Calu3 (cell line): ENCODE results near the gene ASIC2. TPM values are rescaled to one million over a fixed set of nuclear protein-coding genes. Genes with fewer than 3 reads are reported as not detected.

Source experiments
- BruUV-seq: library from RNA; stranded (reverse); fragments of 400-500 nt; replicated peaks from 2 replicates; lab custom pipeline; 2021; lab: Mats Ljungman, UMichigan
- CTCF ChIA-PET: fragments of 300-600 bp; sonication (Branson Sonifier 250); formaldehyde crosslinking; loops from one replicate; lab custom pipeline; 2022; ENCODE audit warnings: antibody characterized with exemption; lab: Charles Lee
- DNase-seq: peaks from one replicate; pipeline ENCODE4 v3.0.0; 2022
- H3K27ac Mint-ChIP-seq: one replicate; pipeline ENCODE4 v1.8.0; 2022; ENCODE audit warnings: mixed read lengths; ENCODE audit not compliant: unreplicated experiment
- H3K27me3 Mint-ChIP-seq: one replicate; pipeline ENCODE4 v1.8.0; 2022; ENCODE audit warnings: mixed read lengths; ENCODE audit not compliant: unreplicated experiment
- H3K36me3 Mint-ChIP-seq: one replicate; pipeline ENCODE4 v1.8.0; 2022; ENCODE audit warnings: mild to moderate bottlenecking, moderate library complexity, mixed read lengths; ENCODE audit not compliant: insufficient read depth, unreplicated experiment
- H3K4me1 Mint-ChIP-seq: one replicate; pipeline ENCODE4 v1.8.0; 2022; ENCODE audit warnings: mild to moderate bottlenecking, low read depth, mixed read lengths; ENCODE audit not compliant: unreplicated experiment
- H3K4me3 Mint-ChIP-seq: one replicate; pipeline ENCODE4 v1.8.0; 2022; ENCODE audit warnings: mild to moderate bottlenecking, low read depth, moderate library complexity, mixed read lengths; ENCODE audit not compliant: unreplicated experiment
- H3K9me3 Mint-ChIP-seq: one replicate; pipeline ENCODE4 v1.8.0; 2022; ENCODE audit warnings: low read depth, mixed read lengths; ENCODE audit not compliant: unreplicated experiment
- intact Hi-C: fragments of 100-400 bp; cut with micrococcal nuclease; formaldehyde crosslinking; loops from one replicate; pipeline ENCODE4 v1.10.0; 2022; ENCODE audit not compliant: unreplicated experiment
- total RNA-seq: library from RNA; stranded (reverse); gene quantifications from 2 replicates; pipeline ENCODE4 v1.2.3, GENCODE V29; 2022
- TF ChIP-seq, protein P1 (sequence below): fragments of 200-600 bp; IDR thresholded peaks from one replicate; pipeline ENCODE4 v1.8.0; 2022; ENCODE audit warnings: antibody characterized with exemption; ENCODE audit not compliant: unreplicated experiment

The ASIC2 gene
- total RNA-seq, 1 experiment from 2014 or later: not detected

DNA sequence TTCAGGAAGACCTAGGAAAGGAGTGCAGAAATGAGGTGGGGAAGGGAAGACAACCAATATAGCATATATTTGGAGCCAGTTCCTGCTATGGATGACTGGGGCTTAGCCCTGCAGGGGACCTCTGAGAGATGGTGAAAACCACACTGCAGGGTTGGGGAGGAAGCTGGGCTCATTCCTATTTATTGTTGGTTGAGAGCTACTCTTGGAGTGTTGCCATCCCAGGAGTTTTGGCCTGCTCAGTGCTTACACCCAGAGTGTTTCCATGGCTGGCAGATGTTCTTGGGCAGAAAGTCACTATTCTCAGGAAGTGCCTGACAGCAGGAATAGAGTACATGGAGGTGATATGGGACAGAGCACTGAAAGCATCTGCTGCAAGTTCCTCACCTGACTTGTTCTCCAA lies 155.7 kb downstream of the ASIC2 start:
- DNase-seq: no peak
- CTCF ChIA-PET: interaction anchor here (0.5 kb wide), 1 partner anchor 217 kb away, joined by 3 read pairs; no protein-coding TSS in a partner anchor
- Mint-ChIP-seq H3K36me3 (no peaks in the 10 kb centered on the region), H3K4me1 (no peaks in the 10 kb centered on the region), H3K27ac (no peak overlapping the region), H3K9me3 (no peaks in the 10 kb centered on the region), H3K27me3 (peaks cover 80% of the 10 kb centered on the region), H3K4me3 (no peak overlapping the region)
- intact Hi-C loops: no loop called here
- TF ChIP-seq, protein P1, sequence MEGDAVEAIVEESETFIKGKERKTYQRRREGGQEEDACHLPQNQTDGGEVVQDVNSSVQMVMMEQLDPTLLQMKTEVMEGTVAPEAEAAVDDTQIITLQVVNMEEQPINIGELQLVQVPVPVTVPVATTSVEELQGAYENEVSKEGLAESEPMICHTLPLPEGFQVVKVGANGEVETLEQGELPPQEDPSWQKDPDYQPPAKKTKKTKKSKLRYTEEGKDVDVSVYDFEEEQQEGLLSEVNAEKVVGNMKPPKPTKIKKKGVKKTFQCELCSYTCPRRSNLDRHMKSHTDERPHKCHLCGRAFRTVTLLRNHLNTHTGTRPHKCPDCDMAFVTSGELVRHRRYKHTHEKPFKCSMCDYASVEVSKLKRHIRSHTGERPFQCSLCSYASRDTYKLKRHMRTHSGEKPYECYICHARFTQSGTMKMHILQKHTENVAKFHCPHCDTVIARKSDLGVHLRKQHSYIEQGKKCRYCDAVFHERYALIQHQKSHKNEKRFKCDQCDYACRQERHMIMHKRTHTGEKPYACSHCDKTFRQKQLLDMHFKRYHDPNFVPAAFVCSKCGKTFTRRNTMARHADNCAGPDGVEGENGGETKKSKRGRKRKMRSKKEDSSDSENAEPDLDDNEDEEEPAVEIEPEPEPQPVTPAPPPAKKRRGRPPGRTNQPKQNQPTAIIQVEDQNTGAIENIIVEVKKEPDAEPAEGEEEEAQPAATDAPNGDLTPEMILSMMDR: no peak
- no TSS peak for BruUV-seq

DNA sequence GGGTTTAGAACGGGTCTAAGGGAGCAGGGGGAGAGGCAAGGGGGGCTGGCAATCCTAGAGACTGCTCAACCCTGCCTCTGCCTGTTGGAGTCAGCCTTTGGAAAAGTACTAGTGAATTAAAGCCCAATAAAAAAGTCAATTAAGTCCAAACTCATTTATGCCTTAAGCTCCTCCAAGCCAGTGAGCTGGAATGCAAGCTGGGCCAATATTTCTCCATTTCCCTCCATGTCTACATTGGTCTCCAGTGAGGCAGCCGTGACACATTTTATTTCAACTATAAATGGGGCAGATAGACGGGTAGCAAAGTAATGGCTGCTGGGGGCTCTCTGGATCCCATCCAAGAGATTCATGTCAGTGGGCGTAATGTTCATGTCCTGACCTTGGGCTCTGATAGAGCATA lies 157.4 kb downstream of the ASIC2 start:
- intact Hi-C loops: no loop called here
- DNase-seq: no peak
- H3K4me1 Mint-ChIP-seq: no peaks in the 10 kb centered on the region
- no TSS peak for BruUV-seq
- H3K9me3 Mint-ChIP-seq: no peaks in the 10 kb centered on the region
- H3K4me3 Mint-ChIP-seq: no peak overlapping the region
- peaks cover 97% of the 10 kb centered on the region for H3K27me3 Mint-ChIP-seq
- TF ChIP-seq, protein P1: no peak
- H3K27ac Mint-ChIP-seq: no peak overlapping the region
- H3K36me3 Mint-ChIP-seq: no peaks in the 10 kb centered on the region
- CTCF ChIA-PET: no interaction called here

DNA sequence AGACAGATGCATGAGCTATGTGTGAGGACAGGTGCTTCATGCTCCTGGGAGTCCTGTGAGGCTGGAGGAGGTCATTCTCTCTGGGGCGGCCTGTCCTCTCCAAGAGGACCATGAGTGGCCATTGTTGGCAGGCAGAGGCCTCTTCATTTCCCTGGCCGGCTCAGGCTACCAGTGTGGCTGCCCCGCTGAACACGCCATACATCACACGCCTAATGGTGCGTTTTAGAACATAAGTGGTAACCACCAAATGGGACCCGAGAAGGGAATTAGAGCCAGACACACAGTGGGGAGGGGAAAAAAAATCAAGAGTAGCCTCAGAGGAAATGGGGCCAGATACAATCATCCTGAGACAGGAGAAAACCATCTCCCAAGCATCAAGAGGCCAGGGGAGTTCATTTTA lies 161.5 kb downstream of the ASIC2 start:
- TF ChIP-seq, protein P1: no peak
- Mint-ChIP-seq H3K4me1 (no peaks in the 10 kb centered on the region), H3K9me3 (no peaks in the 10 kb centered on the region), H3K36me3 (no peaks in the 10 kb centered on the region), H3K27me3 (peaks cover 95% of the 10 kb centered on the region), H3K4me3 (no peak overlapping the region), H3K27ac (no peak overlapping the region)
- BruUV-seq: no TSS peak
- intact Hi-C loops: no loop called here
- DNase-seq: no peak
- CTCF ChIA-PET: no interaction called here

DNA sequence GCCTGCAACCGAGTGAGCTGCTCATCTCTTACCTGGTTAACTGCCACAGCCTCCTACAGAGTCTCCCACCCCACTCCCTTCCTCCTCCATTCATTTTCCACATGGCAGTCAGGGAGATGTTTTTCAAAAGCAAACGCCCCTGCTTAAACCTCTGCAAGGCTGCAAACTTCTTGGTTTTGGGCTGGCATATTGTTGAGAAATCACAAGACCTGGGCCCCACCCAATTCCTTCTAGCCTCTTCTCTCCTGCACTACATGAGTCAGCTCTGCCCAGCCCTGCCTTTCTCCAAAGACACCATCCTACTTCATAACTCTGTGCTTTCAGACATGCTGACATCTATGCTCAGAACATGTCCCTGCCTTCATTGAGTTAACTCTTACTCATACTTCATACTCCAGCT lies 165.4 kb downstream of the ASIC2 start:
- TF ChIP-seq, protein P1: no peak
- Mint-ChIP-seq H3K9me3 (peaks cover 2% of the 10 kb centered on the region), H3K36me3 (no peaks in the 10 kb centered on the region), H3K4me3 (no peak overlapping the region), H3K4me1 (no peaks in the 10 kb centered on the region), H3K27me3 (peaks cover 92% of the 10 kb centered on the region), H3K27ac (no peak overlapping the region)
- no TSS peak for BruUV-seq
- intact Hi-C loops: no loop called here
- DNase-seq: no peak
- CTCF ChIA-PET: no interaction called here
